ENCODE measurements around the gene SMG5. TPM values are rescaled to one million over a fixed set of nuclear protein-coding genes. Genes with fewer than 3 reads are reported as not detected.

The SMG5 gene
- total RNA-seq, 2 experiments from 2014 or later: 87.9 to 88.9 TPM

DNA sequence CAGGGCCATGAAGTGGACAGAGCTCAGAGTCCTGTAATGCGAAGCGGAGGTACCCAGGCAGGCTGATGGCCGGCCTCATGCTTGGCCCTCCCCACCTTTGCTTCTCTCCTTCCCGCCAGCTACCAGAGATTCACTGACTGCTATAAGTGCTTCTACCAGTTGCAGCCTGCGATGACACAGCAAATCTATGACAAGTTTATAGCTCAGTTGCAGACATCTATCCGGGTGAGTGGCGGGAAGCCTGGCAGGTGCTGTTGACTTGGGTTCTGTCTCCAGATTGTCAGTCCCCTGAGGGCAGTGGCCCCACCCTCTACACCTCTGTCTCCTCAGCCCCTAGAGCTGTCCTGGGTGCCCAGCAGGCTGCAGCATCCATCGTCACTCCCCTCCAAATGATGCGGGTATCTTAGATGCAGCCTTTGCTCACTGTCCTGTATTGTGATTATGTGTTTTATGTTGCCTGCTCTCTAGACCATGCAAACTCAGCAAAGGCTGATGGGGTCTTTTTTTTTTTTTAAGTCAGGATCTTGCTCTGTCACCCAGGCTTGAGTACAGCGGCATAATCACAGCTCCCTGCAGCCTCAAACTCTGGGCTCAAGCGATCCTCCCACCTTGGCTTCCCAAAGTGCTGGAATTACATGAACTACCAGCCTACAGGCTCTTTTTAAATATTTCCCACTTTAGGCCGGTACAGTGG is 50.3 kb downstream of the SMG5 start:
- no peak overlapping the region for H3K27ac ChIP-seq (ENCODE audit: low read depth, low read length, poor library complexity, severe bottlenecking)
- H3K9me2 ChIP-seq (ENCODE audit: insufficient read depth, low read length): no peaks in the 10 kb centered on the region
- BruUV-seq (replicated peaks): no TSS peak
- no peaks in the 10 kb centered on the region for H4K20me1 ChIP-seq (ENCODE audit: insufficient read depth, low read length)
- ChIA-PET POLR2A (interaction anchor here (0.6 to 1.3 kb wide), 5 partner anchors 9 to 251 kb away, joined by 3 to 6 read pairs (median 3); no protein-coding TSS in a partner anchor), CTCF (ENCODE audit: unreplicated experiment) (no interaction called here)
- H3K4me3 ChIP-seq (ENCODE audit: low read depth, low read length, poor library complexity, severe bottlenecking): no peak overlapping the region
- no peak overlapping the region for H2AFZ ChIP-seq (ENCODE audit: low read length)
- TF ChIP-seq EZH2phosphoT487 (IDR thresholded peaks at IDR 0.05; ENCODE audit: borderline replicate concordance, low read depth, low read length) (no peak), CTCF (conservative IDR thresholded peaks at IDR 0.05; ENCODE audit: low read length) (no peak)
- H3K36me3 ChIP-seq (ENCODE audit: insufficient read depth, low read length): peaks cover 35% of the 10 kb centered on the region
- H3K4me1 ChIP-seq (ENCODE audit: insufficient read depth, low read length, poor library complexity, severe bottlenecking): no peaks in the 10 kb centered on the region
- H3K79me2 ChIP-seq (ENCODE audit: insufficient read depth, low read depth, low read length): no peaks in the 10 kb centered on the region
- H3K4me2 ChIP-seq (ENCODE audit: low read length): no peak overlapping the region
- no peaks in the 10 kb centered on the region for H3K9me3 ChIP-seq (ENCODE audit: low read length)
- no peak for DNase-seq (ENCODE audit: low spot score)
- intact Hi-C loops (cut with micrococcal nuclease; ENCODE audit: unreplicated experiment): no loop called here

GRCh38 chr1:156230473-156230837 is 52.2 kb downstream of the SMG5 start:
- Histone ChIP-seq H3K9me2 (ENCODE audit: insufficient read depth, low read length) (no peaks in the 10 kb centered on the region), H3K27ac (ENCODE audit: low read depth, low read length, poor library complexity, severe bottlenecking) (no peak overlapping the region), H3K9me3 (ENCODE audit: low read length) (no peaks in the 10 kb centered on the region), H2AFZ (ENCODE audit: low read length) (no peak overlapping the region), H3K79me2 (ENCODE audit: insufficient read depth, low read depth, low read length) (no peaks in the 10 kb centered on the region), H3K4me3 (ENCODE audit: low read depth, low read length, poor library complexity, severe bottlenecking) (no peak overlapping the region), H3K4me1 (ENCODE audit: insufficient read depth, low read length, poor library complexity, severe bottlenecking) (peaks cover 14% of the 10 kb centered on the region), H3K4me2 (ENCODE audit: low read length) (no peak overlapping the region), H3K36me3 (ENCODE audit: insufficient read depth, low read length) (peaks cover 26% of the 10 kb centered on the region), H4K20me1 (ENCODE audit: insufficient read depth, low read length) (no peaks in the 10 kb centered on the region)
- POLR2A ChIA-PET: interaction anchor here (0.6 kb wide), 1 partner anchor 93 kb away, joined by 3 read pairs; no protein-coding TSS in a partner anchor
- intact Hi-C loops (cut with micrococcal nuclease; ENCODE audit: unreplicated experiment): no loop called here
- CTCF ChIA-PET (ENCODE audit: unreplicated experiment): no interaction called here
- DNase-seq (ENCODE audit: low spot score): no peak
- TF ChIP-seq EZH2phosphoT487 (IDR thresholded peaks at IDR 0.05; ENCODE audit: borderline replicate concordance, low read depth, low read length) (no peak), CTCF (conservative IDR thresholded peaks at IDR 0.05; ENCODE audit: low read length) (no peak)
- no TSS peak for BruUV-seq (replicated peaks)

GRCh38 chr1:156229809-156230472 is 52.7 kb downstream of the SMG5 start:
- TF ChIP-seq EZH2phosphoT487 (IDR thresholded peaks at IDR 0.05; ENCODE audit: borderline replicate concordance, low read depth, low read length) (no peak), CTCF (conservative IDR thresholded peaks at IDR 0.05; ENCODE audit: low read length) (no peak)
- intact Hi-C loops (cut with micrococcal nuclease; ENCODE audit: unreplicated experiment): loop anchor here (5.0 kb wide), 1 partner anchor 138 kb away; no protein-coding TSS in a partner anchor

More at GRCh38 chr1:156229809-156230472, 52.7 kb downstream of the SMG5 start:
- no peak for DNase-seq (ENCODE audit: low spot score)
- POLR2A ChIA-PET: interaction anchor here (0.5 kb wide), 1 partner anchor 87 kb away, joined by 3 read pairs; no protein-coding TSS in a partner anchor
- H3K4me1 ChIP-seq (ENCODE audit: insufficient read depth, low read length, poor library complexity, severe bottlenecking): peaks cover 15% of the 10 kb centered on the region
- H3K4me3 ChIP-seq (ENCODE audit: low read depth, low read length, poor library complexity, severe bottlenecking): no peak overlapping the region
- H3K9me3 ChIP-seq (ENCODE audit: low read length): no peaks in the 10 kb centered on the region
- CTCF ChIA-PET (ENCODE audit: unreplicated experiment): no interaction called here
- no peaks in the 10 kb centered on the region for H3K79me2 ChIP-seq (ENCODE audit: insufficient read depth, low read depth, low read length)
- peaks cover 26% of the 10 kb centered on the region for H3K36me3 ChIP-seq (ENCODE audit: insufficient read depth, low read length)
- H3K4me2 ChIP-seq (ENCODE audit: low read length): no peak overlapping the region
- no peaks in the 10 kb centered on the region for H4K20me1 ChIP-seq (ENCODE audit: insufficient read depth, low read length)
- H3K27ac ChIP-seq (ENCODE audit: low read depth, low read length, poor library complexity, severe bottlenecking): no peak overlapping the region
- no TSS peak for BruUV-seq (replicated peaks)
- H2AFZ ChIP-seq (ENCODE audit: low read length): no peak overlapping the region
- no peaks in the 10 kb centered on the region for H3K9me2 ChIP-seq (ENCODE audit: insufficient read depth, low read length)
